GM19455 (cell line): ENCODE results near the gene NUTM1.
A peak's percentile ranks its signal among the peaks of the same experiment; 100 is the strongest.

Experiments used
- ATAC-seq: cut with Tn5 transposase; IDR thresholded peaks from one replicate; pipeline ENCODE4 v1.9.1; 2021; ENCODE audit not compliant: unreplicated experiment

The NUTM1 gene

DNA sequence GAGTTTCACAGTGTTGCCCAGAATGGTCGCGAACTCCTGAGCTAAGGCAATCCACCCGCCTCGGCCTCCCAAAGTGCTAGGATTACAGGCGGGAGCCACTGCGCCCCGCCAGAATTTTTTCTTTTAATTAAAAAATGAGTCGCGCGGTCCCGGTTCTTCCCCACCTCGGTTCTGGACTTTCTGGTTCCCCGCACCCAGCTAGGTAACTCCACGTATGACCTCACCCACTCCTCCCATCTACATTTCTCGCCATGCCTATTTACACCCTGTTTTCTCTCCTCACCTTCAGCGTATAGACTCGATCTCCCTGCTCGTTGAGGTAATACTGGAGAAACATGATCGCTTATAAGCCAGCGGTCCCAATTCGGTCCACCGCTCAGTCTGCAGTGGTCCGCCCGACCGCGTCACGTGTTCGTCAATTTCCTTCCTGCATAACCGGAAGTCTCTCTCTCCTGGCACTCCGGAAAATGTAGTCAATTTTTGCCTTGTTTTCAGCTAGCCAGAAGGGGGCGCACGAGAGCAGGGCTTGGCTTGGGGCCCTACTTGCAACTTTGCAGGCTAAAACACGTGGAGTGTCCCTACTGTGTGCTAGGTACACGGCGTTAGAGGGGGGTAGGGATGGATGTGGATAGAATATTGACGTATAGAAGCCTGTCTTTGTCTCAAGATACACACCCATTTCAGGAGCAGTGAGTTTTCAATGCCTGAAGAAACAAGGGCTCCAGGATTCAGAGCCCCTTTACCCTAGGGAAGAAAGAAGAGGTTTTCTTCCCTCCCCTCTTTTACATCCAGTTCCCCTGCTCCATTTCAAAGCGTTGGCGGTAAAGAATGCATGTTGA, at the start of gene NUTM1, which contains the start of gene NOP10:
Gene NUTM1, plus strand, starts transcription at position 579 of the 839 bp plus-strand sequence. CDS start 382 bp downstream, outside the sequence.
Gene NOP10, minus strand, starts transcription at position 400 of the 839 bp plus-strand sequence. Its CDS starts 63 bp downstream, at position 337.
- peak; percentile 87 for ATAC-seq

GRCh38 chr15:34297059-34297458, 46.1 kb upstream of the NUTM1 start:
- ATAC-seq, result no peak

DNA sequence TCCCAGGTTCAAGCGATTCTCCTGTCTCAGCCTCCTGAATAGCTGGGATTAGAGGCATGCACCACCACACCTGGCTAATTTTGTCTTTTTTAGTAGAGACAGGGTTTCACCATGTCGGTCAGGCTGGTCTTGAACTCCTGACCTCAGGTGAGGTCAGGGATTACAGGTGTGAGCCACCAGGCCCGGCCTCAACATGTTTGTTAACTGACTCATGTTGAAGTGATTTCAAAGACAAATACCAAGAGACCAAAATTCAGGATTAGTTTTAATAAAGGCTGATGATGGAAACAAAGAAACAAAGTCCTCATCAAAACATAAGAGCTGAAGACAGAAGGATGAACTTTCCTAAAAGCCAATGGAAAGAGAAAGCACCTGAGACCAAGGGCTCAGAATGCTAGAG, 42.1 kb upstream of the NUTM1 start:
- no peak for ATAC-seq

DNA sequence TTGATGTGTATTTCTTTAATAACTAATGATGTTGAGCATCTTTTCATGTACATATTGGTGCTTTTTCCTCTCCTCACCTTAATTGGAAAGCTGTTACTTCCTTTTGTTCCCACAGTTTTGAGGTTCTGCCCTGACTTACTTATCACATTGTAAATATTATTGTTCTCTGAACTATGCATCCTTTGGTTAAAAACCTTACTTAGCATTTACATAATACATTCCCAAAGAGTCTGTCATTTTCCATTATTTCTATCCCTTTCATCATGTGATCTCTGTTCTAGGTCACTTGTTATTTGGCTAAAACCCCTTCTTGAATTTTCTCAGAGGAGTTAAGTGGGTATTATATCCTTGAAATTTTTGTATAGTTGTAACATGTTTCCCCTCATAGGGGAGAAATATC, 38.5 kb upstream of the NUTM1 start:
- ATAC-seq, result no peak

DNA sequence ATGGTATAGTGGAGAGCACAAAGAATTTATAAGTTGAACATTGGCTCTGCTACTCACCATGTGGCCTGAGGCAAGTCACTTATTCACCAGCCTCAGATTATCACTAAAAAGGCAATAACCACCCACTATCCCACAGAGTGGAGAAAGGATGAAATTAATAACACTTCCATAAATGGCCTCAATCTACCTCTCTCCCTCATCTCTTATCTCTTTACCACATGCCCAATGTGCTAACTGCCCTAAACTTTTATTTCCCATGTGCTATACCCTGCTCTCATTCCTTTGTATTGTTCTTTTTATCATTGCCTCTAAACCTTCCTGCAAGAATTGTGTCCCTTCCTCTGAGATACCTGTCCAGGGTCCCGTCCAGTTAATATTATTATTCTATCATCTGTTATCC, 31.6 kb upstream of the NUTM1 start:
- no peak for ATAC-seq

- no peak for ATAC-seq
These were observed 28.3 kb upstream of the NUTM1 start for GRCh38 chr15:34314491-34315490.

DNA sequence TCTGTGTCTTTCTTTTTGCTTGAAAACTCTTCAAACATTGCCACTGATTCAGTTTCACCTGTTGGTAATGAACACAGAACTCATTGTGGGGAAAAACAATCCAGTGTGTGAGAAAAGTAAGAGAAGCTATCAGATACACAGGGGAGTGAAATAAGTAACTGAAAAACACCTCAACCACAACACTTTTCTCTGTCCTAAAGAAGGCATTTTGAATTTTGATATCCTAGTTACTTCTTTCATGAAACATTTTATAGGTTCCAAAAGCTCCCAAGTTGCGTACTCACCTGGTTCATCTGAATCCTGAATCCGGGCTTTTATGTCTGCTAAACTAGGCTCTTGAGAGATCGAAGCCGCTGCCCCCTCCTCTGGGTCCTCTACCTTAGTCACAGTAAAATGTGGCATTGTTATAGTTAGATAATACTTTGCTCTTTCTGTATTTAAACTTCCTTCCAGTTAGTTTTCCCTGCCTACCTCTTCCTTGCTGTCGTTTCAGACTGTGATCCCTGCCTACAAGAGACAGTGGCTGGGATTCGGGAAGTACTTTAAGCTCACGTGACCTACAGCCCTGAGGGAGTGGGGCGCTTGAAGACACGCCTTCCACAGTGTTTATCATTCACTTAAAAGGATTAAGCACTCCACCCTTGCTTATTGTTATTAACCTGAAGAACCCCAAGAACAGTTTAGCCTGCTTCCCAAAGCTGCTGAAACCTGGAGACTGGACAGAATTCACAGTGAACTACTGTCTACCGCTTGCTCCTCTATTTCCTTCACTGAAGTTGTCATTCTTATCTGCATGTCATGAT, 24.6 kb upstream of the NUTM1 start:
- peak; percentile 63 for ATAC-seq

DNA sequence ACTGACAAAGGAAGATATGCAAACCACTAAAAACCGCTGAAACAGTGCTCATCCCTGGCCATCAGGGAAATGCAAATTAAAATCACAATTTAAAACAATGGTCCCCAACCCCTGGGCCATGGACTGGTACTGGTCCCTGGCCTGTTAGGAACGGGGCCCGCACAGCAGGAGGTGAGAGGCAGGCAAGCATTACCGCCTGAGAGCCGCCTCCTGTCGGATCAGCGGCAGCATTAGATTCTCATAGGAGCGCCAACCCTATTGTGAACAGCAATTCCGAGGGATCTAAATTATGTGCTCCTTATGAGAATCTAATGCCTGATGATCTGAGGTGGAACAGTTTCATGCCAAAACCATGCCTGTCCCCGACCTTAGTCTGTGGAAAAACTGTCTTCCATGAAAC, 19.9 kb upstream of the NUTM1 start:
- no peak for ATAC-seq

- no peak for ATAC-seq
These were observed 18.2 kb upstream of the NUTM1 start for GRCh38 chr15:34324933-34325332.

DNA sequence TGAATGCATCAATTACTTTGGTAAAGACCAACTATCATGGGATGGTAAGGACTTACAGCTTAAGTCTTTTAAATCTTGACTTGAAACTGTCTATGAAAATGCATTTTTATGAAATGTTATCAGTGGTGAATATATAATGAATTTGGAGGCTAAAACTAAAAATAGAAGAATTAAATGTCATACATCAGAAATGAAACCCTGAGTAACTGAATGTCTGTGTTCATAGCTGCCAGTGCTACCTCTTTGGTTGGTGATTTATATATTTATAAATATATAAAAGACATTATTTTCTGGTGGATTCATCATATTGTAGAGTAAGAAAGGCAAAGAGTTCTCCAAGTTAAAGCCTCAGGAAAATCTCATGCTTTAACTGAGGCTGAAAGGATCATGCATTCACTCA, 17.7 kb upstream of the NUTM1 start:
- ATAC-seq, result no peak

GRCh38 chr15:34327906-34328305, 15.2 kb upstream of the NUTM1 start:
- ATAC-seq, result no peak

GRCh38 chr15:34329006-34329405, 14.1 kb upstream of the NUTM1 start:
- ATAC-seq, result no peak

DNA sequence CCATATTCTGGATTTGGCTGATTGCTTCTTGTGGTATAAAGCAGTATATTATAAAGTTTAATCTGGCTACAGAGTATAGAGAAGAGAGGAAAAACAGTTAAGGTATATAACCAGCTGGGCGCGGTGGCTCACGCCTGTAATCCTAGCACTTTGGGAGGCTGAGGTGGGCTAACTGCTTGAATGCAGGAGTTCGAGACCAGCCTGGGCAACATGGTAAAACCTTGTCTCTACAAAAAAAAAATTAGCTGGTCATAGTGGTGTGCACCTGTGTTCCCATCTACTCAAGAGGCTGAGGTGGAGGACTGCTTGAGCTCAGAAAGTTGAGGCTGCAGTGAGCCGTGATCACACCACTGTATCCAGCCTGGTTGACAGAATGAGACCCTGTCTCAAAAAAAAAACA, 12.8 kb upstream of the NUTM1 start:
- no peak for ATAC-seq

DNA sequence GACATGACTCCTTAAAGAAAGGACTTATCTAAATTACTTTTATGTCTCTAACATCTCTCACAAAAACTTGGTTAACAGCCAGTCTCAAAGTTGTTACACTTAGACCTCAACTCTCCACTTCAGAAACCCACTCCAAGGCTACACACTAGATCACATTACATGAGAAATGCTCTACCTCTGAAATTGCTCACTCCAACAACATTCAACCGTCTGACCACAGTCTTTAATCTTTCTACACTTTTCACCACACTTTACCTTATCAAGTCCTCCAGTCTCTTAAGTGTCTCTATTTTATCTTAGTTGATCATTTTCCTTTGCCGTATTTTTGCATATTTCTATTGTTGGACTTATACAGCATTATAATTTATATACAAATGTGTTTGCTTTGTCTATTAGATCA, 11.3 kb upstream of the NUTM1 start:
- no peak for ATAC-seq

DNA sequence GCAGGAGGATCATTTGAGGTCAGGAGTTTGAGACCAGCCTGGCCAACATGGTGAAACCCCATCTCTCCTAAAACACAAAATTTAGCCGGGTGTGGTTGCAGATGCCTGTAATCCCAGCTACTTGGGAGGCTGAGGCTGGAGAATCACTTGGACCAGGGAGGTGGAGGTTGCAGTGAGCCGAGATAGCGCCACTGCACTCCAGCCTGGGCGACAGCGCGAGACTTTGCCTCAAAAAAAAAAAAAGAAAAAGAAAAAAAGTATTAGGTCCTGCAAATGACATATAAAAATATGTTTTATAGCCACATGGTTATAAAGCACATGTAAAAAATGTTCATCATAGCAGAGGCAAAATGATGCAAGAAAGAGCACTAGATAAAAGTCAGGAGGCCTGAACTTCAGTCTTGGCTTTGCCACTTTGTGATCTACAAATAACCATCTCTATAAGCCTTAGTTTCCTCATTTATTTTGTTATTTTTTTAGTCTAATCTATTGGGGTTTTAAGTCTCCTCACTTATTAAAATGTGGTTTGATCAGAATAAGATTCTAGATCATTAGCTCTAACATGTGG, 10.5 kb upstream of the NUTM1 start:
- no peak for ATAC-seq

- ATAC-seq, result no peak
These were observed 8.4 kb upstream of the NUTM1 start for GRCh38 chr15:34334672-34335071.

DNA sequence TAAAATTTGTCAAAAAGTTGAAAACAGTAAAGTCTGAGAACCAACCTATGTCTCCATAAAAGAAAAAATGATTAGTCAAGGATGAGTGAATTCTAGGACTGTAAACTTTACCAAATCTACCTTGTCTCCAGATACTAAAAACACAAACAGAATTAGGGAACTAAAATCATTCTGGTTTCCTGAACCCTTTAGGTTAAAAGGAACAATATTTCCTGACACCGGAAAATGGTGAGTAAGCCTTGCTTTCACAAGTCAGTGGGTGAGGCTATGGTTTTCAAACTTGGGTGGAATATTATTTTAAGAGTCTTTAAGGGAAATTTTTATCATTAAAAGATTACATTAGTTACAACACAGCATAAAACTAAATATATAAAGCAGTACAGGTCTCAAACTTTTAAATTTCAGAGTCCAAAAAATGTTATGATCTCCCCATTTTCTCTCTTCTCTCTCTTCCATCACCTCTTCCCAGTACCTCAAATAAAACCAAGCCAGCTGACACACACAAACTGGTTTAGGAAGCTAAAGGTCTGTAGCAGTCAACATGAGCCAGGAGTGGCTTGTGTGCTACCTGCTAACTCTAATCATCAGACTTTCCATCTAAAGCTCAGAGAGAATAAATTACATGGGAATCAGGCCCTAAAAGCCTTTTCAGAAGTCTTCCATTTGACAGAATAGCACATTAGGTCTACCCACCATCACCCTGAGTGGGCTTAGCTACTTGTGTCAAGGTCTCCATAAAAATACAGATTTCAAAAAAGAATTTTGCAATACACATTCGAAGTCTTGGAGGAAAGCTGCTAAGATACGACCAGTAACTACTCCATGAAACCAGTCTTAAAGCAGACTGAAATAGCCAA, 7.7 kb upstream of the NUTM1 start:
- ATAC-seq, result no peak

GRCh38 chr15:34336231-34336990, 6.7 kb upstream of the NUTM1 start:
- ATAC-seq, result no peak
